ENCODE measurements around the gene IFI27L1. TPM values are rescaled to one million over a fixed set of nuclear protein-coding genes. Genes with fewer than 3 reads are reported as not detected.

The IFI27L1 gene
- total RNA-seq = 7.5 and 13.9 TPM in 2 replicates

- DNase-seq (ENCODE audit: low read depth, low spot score) = peak; percentile 78
These were observed at the start of gene IFI27L1, which contains the start of gene DDX24 for GRCh38 chr14:94080621-94081385. Gene IFI27L1, plus strand, starts transcription at chr14:94081310. Its CDS starts 15,628 bp downstream, at chr14:94096938. Gene DDX24, minus strand, starts transcription at chr14:94081202. Its CDS starts 1,460 bp downstream, at chr14:94079742.

- no peak for DNase-seq (ENCODE audit: low read depth, low spot score)
These were observed 49.2 kb upstream of the IFI27L1 start for GRCh38 chr14:94031883-94032279.

- DNase-seq (ENCODE audit: low read depth, low spot score) = no peak
These were observed 46.2 kb upstream of the IFI27L1 start for GRCh38 chr14:94034886-94035285.

GRCh38 chr14:94036313-94037167, 44.6 kb upstream of the IFI27L1 start:
- DNase-seq (ENCODE audit: low read depth, low spot score) = peak; percentile 30

GRCh38 chr14:94037954-94038353, 43.2 kb upstream of the IFI27L1 start:
- no peak for DNase-seq (ENCODE audit: low read depth, low spot score)

- DNase-seq (ENCODE audit: low read depth, low spot score) = no peak
These were observed 42.6 kb upstream of the IFI27L1 start for GRCh38 chr14:94038510-94038909.

GRCh38 chr14:94038921-94039629, 42.0 kb upstream of the IFI27L1 start:
- no peak for DNase-seq (ENCODE audit: low read depth, low spot score)

GRCh38 chr14:94040247-94040646, 40.9 kb upstream of the IFI27L1 start:
- DNase-seq (ENCODE audit: low read depth, low spot score) = no peak

GRCh38 chr14:94040796-94041195, 40.3 kb upstream of the IFI27L1 start:
- no peak for DNase-seq (ENCODE audit: low read depth, low spot score)

- DNase-seq (ENCODE audit: low read depth, low spot score) = no peak
These were observed 39.4 kb upstream of the IFI27L1 start for GRCh38 chr14:94041551-94042346.

- DNase-seq (ENCODE audit: low read depth, low spot score) = no peak
These were observed 38.5 kb upstream of the IFI27L1 start for GRCh38 chr14:94042433-94043091.

- no peak for DNase-seq (ENCODE audit: low read depth, low spot score)
These were observed 37.9 kb upstream of the IFI27L1 start for GRCh38 chr14:94043111-94043755.

GRCh38 chr14:94043756-94044475, 37.2 kb upstream of the IFI27L1 start:
- no peak for DNase-seq (ENCODE audit: low read depth, low spot score)

- DNase-seq (ENCODE audit: low read depth, low spot score) = no peak
These were observed 36.5 kb upstream of the IFI27L1 start for GRCh38 chr14:94044476-94045091.

GRCh38 chr14:94045101-94045500, 36.0 kb upstream of the IFI27L1 start:
- DNase-seq (ENCODE audit: low read depth, low spot score) = no peak

- no peak for DNase-seq (ENCODE audit: low read depth, low spot score)
These were observed 35.4 kb upstream of the IFI27L1 start for GRCh38 chr14:94045563-94046345.

- no peak for DNase-seq (ENCODE audit: low read depth, low spot score)
These were observed 34.3 kb upstream of the IFI27L1 start for GRCh38 chr14:94046696-94047250.

- no peak for DNase-seq (ENCODE audit: low read depth, low spot score)
These were observed 33.5 kb upstream of the IFI27L1 start for GRCh38 chr14:94047581-94047980.
